ENCODE data around the gene RIMBP2.

RIMBP2 gene

GRCh38 chr12:130483616-130484180, 232.4 kb downstream of the RIMBP2 start:
- no peak for DNase-seq (ENCODE audit: low read depth in 2 of 2)

GRCh38 chr12:130482448-130482847, 233.7 kb downstream of the RIMBP2 start:
- DNase-seq (ENCODE audit: low read depth in 2 of 2) = no peak

- no peak for DNase-seq (ENCODE audit: low read depth in 2 of 2)
Measured at GRCh38 chr12:130481392-130481879, 234.7 kb downstream of the RIMBP2 start.

DNA sequence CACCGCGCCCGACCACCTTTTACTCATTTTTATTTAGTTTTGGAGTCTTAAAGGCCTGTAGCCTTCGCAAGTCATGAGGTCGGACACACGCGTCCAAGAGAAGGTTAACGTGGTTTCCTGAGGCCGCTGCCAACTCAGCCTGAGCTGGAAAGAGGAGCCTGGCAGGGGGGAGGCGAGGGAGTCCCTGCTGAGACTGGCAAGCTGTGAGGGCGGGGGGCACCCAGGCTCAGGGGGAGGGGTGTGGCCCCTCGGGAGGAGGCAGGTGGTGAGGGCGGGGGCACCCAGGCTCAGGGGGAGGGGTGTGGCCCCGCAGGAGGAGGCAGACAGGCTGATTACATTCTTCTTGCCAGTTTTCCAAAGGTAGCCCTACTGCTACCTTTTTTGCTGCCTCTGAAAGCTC, 235.2 kb downstream of the RIMBP2 start:
- no peak for DNase-seq (ENCODE audit: low read depth in 2 of 2)

DNA sequence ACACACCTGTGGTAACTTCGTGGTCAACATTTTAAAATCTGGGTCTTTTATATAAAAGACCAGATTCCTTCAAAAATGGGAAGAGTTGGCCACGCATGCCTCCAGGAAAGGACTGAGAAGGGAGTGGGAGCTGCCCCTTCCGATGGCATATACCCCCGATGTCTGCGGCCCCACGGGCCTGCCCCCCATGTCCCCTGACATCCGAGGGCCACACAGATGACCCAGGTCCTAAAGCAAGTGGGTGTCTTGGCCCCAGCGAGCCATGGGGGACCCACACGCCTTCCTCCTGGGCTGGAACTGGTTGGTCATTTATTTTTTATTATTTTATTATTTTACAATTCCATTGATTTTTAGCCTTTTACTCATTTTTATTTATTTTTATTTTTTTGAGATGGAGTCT, 235.9 kb downstream of the RIMBP2 start:
- DNase-seq (ENCODE audit: low read depth in 2 of 2) = no peak

- DNase-seq (ENCODE audit: low read depth in 2 of 2) = no peak
Measured at GRCh38 chr12:130479401-130480125, 236.5 kb downstream of the RIMBP2 start.

GRCh38 chr12:130478786-130479185, 237.3 kb downstream of the RIMBP2 start:
- DNase-seq (ENCODE audit: low read depth in 2 of 2) = no peak

DNA sequence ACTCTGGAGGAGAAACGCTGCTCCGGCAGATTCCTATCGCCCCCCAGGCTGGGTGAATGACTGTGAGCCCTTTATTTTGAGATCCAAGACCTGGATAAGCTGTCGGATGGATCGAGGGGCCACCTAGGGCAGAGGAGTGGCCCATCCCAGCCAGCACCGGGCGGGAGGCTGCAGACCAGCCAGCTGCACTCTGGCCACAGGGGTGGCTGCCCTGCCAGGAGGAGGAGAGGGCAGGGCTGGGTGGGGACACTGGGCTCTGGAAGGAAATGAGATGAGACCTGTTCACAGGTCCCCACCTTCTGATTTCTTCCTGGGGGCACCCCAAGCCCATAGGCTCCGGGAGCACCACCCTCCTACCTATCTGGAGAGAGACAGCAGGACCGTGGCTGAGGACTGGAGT, 238.4 kb downstream of the RIMBP2 start:
- DNase-seq (ENCODE audit: low read depth in 2 of 2) = no peak

- DNase-seq (ENCODE audit: low read depth in 2 of 2) = no peak
Measured at GRCh38 chr12:130477266-130477665, 238.8 kb downstream of the RIMBP2 start.

DNA sequence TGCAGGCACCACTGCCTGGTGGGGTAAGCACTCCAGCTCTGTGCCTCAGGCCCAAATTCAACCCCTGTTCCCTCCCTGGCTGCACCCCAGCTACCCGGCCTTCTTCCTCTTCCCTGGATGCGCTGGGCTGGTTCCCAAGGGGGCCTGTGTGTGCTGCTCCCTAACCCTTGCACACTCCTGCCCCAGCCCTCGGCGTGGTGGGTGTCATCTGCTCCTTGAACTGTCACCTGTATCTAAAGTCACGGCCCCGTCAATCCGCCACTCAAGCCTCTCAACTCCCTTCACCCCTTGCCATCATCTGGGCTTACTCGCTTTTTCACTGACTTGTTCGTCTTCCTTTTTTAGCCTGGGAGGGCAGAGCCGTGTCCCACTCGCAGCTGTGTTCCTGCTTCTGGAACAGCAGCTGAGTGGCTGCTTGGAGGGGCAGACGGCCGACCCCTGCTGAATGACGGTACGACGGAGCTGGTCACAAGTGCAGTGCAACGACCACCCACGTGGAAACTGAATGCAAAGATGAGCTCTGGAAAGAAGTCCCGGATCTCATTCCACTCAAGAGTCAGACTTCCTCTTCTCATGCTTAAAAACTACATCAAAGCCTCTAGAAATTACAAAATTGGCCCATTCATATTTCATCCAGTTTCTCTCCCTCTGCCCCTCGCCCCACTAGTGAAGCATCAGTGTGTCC, 239.5 kb downstream of the RIMBP2 start:
- no peak for DNase-seq (ENCODE audit: low read depth in 2 of 2)

DNA sequence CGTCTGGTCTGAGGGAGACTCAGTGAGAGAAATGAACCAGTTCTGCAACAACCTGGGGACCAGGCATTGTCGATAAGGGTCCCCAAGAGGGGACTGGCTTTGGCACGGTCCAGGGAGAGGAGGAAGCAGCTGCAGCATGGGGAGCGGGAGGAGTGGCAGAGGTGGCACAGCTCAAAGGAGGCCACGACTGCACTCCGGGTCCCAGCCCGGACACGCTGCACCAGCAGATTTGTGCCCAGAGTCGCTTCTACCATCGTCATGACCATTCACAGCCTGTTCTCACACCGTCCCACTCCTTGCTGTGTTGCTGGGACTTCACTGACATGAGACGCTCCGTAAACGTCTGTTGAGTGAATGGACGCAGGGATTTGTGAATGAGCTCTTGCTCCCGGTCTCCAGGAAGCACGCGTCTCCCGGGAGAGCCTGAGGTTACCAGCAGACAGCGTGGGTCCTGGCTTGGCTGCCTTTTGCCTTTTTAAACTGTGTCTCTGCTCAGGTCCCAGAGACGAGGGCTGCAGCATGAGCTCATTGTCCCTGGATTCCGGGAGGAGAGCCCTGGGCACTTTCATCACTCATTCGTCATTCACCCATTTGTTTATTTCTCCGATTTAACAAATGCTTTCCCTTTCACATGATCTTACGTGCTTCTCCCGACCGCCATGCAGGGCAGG, 241.4 kb downstream of the RIMBP2 start:
- DNase-seq (ENCODE audit: low read depth in 2 of 2) = no peak

GRCh38 chr12:130473266-130473665, 242.8 kb downstream of the RIMBP2 start:
- DNase-seq (ENCODE audit: low read depth in 2 of 2) = no peak

DNA sequence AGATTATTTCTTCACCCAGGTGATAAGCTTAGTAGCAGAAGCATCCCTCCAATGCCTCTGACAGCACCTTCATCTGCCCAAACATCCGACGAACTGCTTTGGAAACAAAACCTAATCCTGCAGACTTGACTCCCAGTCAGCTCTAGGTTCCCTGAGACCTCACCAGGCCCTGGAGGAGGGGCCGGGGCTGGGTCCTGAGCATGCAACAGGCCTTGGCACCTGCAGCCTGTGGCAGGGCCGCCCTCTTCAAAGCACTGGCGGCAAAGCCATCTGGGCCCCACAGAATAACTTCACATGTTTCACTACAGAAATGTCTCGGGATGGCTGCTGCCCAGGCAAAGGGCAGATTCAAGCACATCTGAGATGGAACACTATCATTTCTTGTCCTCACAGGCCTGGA, 245.1 kb downstream of the RIMBP2 start:
- DNase-seq (ENCODE audit: low read depth in 2 of 2) = no peak

DNA sequence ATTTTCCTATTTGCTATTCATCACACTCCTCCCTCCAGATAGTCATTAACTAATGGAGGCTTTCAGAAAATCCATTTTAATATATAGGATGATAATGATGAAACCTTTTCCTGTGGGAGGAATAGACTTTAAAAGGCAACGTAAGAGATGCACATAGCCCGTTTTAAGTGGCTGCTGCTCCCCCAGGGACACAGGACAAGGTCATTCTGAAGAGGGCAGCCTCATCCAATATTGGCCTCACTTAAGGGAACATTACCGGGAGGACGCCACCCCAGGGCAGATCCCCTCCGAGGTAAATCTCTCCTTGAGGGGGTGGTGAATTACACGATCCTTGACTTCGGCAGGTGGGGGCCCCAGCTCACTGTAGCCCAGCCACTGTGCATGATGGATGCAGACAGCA, 246.5 kb downstream of the RIMBP2 start:
- no peak for DNase-seq (ENCODE audit: low read depth in 2 of 2)

DNA sequence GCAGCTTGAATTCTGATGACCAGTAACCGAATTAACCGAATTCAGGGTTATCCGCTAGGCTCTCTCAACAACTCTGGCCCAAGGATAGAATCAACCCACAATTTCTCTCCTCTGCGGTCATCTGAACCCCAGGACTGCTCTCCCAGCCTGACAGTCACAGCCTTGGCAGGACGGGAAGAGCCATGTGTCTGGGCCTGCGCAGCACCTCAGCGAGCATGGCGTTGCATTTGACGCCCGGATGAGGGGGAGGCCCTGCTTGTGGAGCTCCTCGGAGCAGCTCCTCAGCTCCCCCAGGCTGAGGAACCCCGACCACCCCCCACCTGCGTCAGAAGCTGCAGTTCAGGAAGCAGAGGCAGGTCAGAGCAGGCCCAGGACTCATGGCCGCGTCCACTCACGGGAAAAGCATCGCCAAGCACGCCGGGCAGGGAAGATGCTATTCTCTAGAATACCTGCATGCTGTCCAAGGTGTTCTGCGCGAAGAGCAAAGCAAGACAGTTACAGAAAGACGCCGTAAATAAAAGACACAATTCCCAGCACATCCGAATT, 247.3 kb downstream of the RIMBP2 start:
- no peak for DNase-seq (ENCODE audit: low read depth in 2 of 2)

DNA sequence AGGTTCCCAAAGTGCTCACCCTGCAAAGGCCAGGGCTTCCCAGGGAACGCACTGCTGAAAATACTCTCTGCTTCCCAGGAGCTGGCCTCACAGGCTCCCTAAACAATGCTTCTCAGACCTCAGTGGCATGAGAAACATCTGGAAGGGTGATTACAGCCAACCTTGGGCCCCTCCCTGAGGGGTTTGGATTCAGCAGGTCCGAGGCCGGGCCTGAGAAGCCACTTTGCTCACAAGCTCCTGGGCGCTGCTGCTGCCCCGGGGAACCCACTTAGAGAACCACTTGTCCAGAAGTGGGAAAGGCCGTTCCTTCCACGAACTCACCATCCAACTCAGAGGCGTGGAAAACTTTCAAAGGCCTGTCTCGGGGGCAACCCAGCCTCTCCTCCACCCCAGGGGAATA, 247.9 kb downstream of the RIMBP2 start:
- DNase-seq (ENCODE audit: low read depth in 2 of 2) = no peak

GRCh38 chr12:130465626-130466025, 250.5 kb downstream of the RIMBP2 start:
- no peak for DNase-seq (ENCODE audit: low read depth in 2 of 2)

DNA sequence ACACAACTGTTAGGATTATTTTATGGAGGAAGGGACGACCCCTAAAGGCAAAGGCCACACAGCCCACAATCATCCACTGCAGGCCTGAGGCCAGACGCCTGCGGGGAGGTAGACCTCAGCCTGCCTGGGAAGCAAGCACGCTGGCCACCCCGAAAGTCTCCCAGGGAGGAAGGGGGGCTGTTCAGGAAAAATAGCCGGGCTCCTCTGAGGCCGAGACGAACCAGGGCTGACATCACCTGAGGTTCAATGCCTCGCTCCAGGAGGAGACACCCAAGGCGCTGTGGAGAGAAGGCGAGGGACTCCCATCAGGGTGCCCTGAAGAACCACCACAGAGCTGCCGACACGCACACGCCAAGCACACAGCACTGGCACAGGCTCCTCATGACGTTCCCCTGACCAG, 251.1 kb downstream of the RIMBP2 start:
- DNase-seq (ENCODE audit: low read depth in 2 of 2) = no peak

DNA sequence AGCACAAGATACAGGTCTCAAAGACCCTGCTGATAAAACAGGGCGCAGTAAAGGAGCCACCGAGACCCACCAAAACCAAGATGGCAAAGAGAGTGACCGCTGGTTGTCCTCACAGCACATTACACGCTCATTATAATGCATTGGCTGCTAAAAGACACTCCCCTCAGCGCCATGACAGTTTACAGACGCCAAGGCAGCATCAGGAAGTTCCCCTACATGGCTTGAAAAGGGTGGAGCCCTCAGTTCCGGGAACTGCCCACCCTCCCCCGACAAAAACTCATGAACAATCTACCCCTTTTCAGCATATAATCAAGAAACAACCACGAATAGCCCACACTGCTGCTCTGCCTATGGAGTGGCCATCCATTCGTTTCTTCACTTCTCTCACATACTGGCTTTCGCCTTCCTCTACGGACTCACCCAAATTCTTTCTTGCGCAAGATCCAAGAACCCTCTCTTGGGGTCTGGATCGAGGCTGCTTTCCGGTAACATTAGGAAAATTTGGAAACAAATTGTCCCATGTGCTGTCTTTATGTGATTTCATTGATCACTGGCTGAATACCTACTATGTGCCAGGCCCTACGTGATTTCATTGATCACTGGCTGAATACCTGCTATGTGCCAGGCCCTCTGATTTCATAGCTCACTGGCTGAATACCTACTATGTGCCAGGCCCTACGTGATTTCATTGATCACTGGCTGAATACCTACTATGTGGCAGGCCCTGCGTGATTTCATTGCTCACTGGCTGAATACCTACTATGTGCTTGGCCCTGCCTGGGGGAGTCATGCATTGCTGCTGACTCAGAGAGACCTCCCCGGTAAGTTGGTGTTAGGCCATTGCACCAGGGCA, 252.1 kb downstream of the RIMBP2 start:
- DNase-seq (ENCODE audit: low read depth in 2 of 2) = no peak

GRCh38 chr12:130463275-130463658, 252.8 kb downstream of the RIMBP2 start:
- no peak for DNase-seq (ENCODE audit: low read depth in 2 of 2)

GRCh38 chr12:130462558-130463274, 253.4 kb downstream of the RIMBP2 start:
- no peak for DNase-seq (ENCODE audit: low read depth in 2 of 2)
